Activated naive CD8-positive, alpha-beta T cell treated with anti-CD3 and anti-CD28 coated beads, Interleukin-2, amount 50 U/mL, for 24 hours (primary cell): ENCODE measurements around the gene MAPRE3.
"Not testable (repeated sequence)": the region's sequence is repeated elsewhere in the genome, so short reads cannot be mapped to it uniquely, and the experiment has no call there.

Source experiments
- ATAC-seq: fragments of 150-1000 bp; cut with Tn5 transposase; one replicate; pipeline ENCODE4 v1.10.0; 2021
- DNase-seq: peaks from one replicate; pipeline ENCODE4 v3.0.0; 2021
- H3K27ac Mint-ChIP-seq: one replicate; pipeline ENCODE4 v1.8.0; 2021; ENCODE audit warnings: mild to moderate bottlenecking, mixed read lengths
- H3K27me3 Mint-ChIP-seq: one replicate; pipeline ENCODE4 v1.8.0; 2021; ENCODE audit warnings: mixed read lengths
- H3K36me3 Mint-ChIP-seq: one replicate; pipeline ENCODE4 v1.8.0; 2021; ENCODE audit warnings: low read depth, mixed read lengths
- H3K4me1 Mint-ChIP-seq: one replicate; pipeline ENCODE4 v1.8.0; 2021; ENCODE audit warnings: mixed read lengths
- H3K4me3 Mint-ChIP-seq: one replicate; pipeline ENCODE4 v1.8.0; 2021; ENCODE audit warnings: mild to moderate bottlenecking, moderate library complexity, mixed read lengths
- H3K9me3 Mint-ChIP-seq: one replicate; pipeline ENCODE4 v1.8.0; 2021; ENCODE audit warnings: mixed read lengths

Gene MAPRE3

GRCh38 chr2:26970244-26970927, at the start of gene MAPRE3:
TSS of gene MAPRE3 (plus strand) at chr2:26970637. CDS start at chr2:27022219, 51,582 bp downstream.
- peak; percentile 88 for ATAC-seq
- Mint-ChIP-seq H3K36me3 (no peaks in the 10 kb centered on the region), H3K4me1 (peaks cover 17% of the 10 kb centered on the region), H3K4me3 (peak within 1 kb of the TSS; percentile 75), H3K27me3 (peaks cover 21% of the 10 kb centered on the region), H3K9me3 (no peaks in the 10 kb centered on the region), H3K27ac (peak within 1 kb of the TSS; percentile 53)
- DNase-seq = peak; percentile 81

GRCh38 chr2:26921323-26921722, 49.1 kb upstream of the MAPRE3 start:
- ATAC-seq = no peak
- Mint-ChIP-seq H3K4me3 (no peak overlapping the region), H3K9me3 (no peaks in the 10 kb centered on the region), H3K36me3 (no peaks in the 10 kb centered on the region), H3K27ac (no peak overlapping the region), H3K27me3 (peaks cover 26% of the 10 kb centered on the region), H3K4me1 (peaks cover 8% of the 10 kb centered on the region)
- DNase-seq = no peak

- DNase-seq = peak; percentile 43
- no peaks in the 10 kb centered on the region for H3K36me3 Mint-ChIP-seq
- no peaks in the 10 kb centered on the region for H3K9me3 Mint-ChIP-seq
- no peak overlapping the region for H3K4me3 Mint-ChIP-seq
- peaks cover 8% of the 10 kb centered on the region for H3K4me1 Mint-ChIP-seq
- peak; percentile 91 for ATAC-seq
- no peak overlapping the region for H3K27ac Mint-ChIP-seq
- peaks cover 26% of the 10 kb centered on the region for H3K27me3 Mint-ChIP-seq
Measured at GRCh38 chr2:26922405-26923188, 47.8 kb upstream of the MAPRE3 start.

DNA sequence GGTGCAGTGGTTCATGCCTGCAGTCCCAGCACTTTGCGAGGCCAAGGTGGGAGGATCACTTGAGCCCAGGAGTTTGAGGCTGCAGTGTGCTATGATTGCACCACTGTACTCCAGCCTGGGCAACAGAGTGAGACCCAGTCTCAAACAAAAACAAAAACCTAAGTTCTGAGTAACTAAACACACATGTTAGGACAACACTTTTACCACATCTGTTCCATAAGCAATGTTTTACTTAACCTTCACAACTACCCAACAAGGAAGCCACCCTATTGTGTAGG, 47.3 kb upstream of the MAPRE3 start:
- ATAC-seq, DNase-seq, H3K4me3 Mint-ChIP-seq, H3K9me3 Mint-ChIP-seq, H3K4me1 Mint-ChIP-seq, H3K36me3 Mint-ChIP-seq, H3K27ac Mint-ChIP-seq: not testable (repeated sequence)
- peaks cover 26% of the 10 kb centered on the region for H3K27me3 Mint-ChIP-seq

DNA sequence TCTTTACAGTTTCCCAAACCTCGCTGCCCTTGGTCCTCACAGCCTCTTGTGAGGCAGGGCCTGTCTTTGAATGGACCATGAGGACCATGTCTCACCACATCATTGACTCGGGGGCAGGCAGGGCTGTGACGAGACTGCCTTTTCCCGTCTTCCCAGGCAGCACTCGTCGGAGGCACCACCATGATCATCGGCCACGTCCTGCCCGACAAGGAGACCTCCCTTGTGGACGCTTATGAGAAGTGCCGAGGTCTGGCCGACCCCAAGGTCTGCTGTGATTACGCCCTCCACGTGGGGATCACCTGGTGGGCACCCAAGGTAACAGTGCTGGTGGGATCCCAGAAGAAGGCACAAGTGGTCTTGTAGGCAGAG, 45.7 kb upstream of the MAPRE3 start:
- Mint-ChIP-seq H3K4me3 (no peak overlapping the region), H3K27ac (no peak overlapping the region), H3K4me1 (peaks cover 8% of the 10 kb centered on the region), H3K27me3 (peaks cover 28% of the 10 kb centered on the region), H3K9me3 (no peaks in the 10 kb centered on the region), H3K36me3 (no peaks in the 10 kb centered on the region)
- DNase-seq (no peak), ATAC-seq (no peak)

DNA sequence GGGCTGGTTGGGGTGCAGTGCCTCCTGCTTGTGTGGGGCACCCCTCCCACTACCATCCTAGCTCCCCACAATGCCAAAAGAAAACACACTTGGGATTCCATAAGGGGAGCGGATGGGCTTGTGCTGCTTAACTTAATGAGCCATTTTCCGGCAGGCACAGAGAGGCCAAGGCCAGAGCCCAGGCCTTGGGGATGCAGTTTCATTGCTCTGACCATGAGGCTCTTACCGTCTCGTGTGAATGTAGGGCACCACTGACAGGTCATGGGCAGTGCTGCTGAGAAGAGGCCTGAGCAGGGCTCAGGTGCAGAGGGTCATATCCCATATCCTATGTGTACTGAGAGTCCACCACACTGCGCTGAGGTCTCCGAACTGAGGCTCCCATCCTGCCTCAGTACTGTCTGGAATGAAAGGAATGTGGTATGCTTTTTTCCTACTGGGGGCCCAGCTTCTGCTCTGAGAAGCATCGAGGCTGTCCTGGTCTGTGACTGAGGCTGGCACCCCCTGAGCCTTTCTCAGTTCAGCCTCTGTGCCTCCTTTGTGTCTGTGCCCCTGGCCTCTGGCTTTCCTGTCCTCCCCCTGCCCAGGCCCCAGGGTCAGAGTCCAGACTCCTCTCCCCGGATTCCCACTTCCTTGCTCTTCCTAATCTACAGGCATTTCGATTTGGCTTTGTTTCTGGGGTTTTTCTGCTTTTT, 45.2 kb upstream of the MAPRE3 start:
- H3K27ac Mint-ChIP-seq = no peak overlapping the region
- H3K36me3 Mint-ChIP-seq = no peaks in the 10 kb centered on the region
- DNase-seq (no peak), ATAC-seq (no peak)
- H3K4me1 Mint-ChIP-seq = peaks cover 8% of the 10 kb centered on the region
- no peak overlapping the region for H3K4me3 Mint-ChIP-seq
- no peaks in the 10 kb centered on the region for H3K9me3 Mint-ChIP-seq
- peaks cover 28% of the 10 kb centered on the region for H3K27me3 Mint-ChIP-seq

DNA sequence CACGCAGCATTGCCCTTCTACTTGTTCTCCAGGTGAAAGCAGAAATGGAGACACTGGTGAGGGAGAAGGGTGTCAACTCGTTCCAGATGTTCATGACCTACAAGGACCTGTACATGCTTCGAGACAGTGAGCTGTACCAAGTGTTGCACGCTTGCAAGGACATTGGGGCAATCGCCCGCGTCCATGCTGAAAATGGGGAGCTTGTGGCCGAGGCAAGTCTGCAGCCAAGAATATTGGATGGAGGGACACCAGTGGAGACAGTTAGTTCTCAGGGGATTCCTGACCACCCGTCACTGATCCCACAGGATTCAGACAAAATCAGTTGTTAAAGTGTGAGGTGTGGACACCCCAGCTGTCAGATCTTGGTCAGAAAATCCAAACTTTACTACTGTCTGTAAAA, 43.2 kb upstream of the MAPRE3 start:
- ATAC-seq = no peak
- DNase-seq = no peak
- Mint-ChIP-seq H3K27ac (no peak overlapping the region), H3K4me3 (no peak overlapping the region), H3K9me3 (no peaks in the 10 kb centered on the region), H3K36me3 (no peaks in the 10 kb centered on the region), H3K4me1 (peaks cover 8% of the 10 kb centered on the region), H3K27me3 (peaks cover 14% of the 10 kb centered on the region)

DNA sequence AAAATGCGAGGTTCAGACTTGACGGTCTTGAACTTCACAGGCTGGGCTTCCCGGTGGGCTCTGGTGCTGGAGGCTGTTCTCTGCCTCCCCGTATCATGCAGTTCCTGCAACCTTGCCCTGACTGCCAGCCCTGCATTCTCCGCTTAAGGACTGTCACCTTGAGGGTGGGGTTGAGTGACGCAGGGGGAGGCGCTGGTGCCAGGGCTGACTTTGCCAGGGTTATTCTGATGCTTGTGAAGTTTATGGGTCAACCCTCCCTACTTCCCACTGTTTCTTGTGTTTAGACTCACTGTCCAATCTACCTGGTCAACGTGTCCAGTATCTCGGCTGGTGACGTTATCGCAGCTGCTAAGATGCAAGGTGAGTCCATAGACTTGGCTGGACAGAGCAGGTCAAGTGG, 37.5 kb upstream of the MAPRE3 start:
- peaks cover 4% of the 10 kb centered on the region for H3K27me3 Mint-ChIP-seq
- no peak for ATAC-seq
- no peak overlapping the region for H3K27ac Mint-ChIP-seq

DNA sequence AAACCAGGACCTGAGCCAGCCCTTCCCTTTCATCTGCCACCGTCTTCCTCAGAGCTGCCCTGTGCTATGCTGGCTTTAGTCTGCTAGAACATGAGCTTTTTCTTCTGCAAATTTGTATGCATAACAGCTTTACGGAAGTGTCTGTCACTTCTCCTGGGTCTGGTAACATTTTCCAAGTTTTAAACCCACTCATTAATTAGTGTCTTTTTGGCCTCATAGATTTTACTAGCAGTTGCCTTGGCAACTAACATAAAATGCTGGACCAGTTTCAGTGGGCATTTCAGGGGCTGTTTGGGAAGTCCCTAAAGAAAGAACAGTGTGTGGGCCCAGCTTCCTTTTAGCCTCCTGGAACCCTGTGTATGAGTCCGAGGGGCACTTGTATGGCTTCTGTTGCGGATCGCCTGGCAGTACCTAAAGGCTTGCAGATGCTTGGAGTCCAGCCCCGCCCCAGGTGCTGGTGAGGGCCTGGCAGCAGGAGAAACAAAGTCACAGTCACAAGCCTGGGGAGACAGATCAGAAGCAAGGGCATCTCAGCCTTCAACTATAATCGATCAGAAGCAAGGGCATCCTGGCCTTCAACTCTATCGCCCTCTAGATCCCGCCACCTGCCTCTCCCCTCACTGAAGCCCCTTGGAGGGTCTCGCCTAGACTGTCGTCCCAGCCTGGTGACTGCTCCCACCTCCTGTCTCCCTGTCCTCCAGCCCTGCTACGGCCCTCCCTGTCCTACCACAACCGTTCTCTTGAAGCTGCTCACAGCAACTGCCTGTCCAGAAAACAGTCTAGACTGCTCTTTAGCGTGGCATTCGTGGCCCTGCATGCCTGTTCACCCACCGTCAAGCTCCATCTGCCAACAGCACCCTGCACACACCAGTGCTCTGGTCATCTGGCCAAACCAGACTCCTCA, 36.8 kb upstream of the MAPRE3 start:
- Mint-ChIP-seq H3K4me3 (no peak overlapping the region), H3K27me3 (peaks cover 4% of the 10 kb centered on the region), H3K4me1 (no peaks in the 10 kb centered on the region), H3K36me3 (no peaks in the 10 kb centered on the region), H3K27ac (no peak overlapping the region), H3K9me3 (no peaks in the 10 kb centered on the region)
- DNase-seq (no peak), ATAC-seq (no peak)

More for the DNA sequence above, 37.5 kb upstream of the MAPRE3 start:
- no peaks in the 10 kb centered on the region for H3K9me3 Mint-ChIP-seq
- H3K4me3 Mint-ChIP-seq = no peak overlapping the region
- no peak for DNase-seq
- no peaks in the 10 kb centered on the region for H3K4me1 Mint-ChIP-seq
- H3K36me3 Mint-ChIP-seq = no peaks in the 10 kb centered on the region

GRCh38 chr2:26934335-26934724, 36.1 kb upstream of the MAPRE3 start:
- H3K9me3 Mint-ChIP-seq = no peaks in the 10 kb centered on the region
- no peak overlapping the region for H3K27ac Mint-ChIP-seq
- ATAC-seq = no peak

GRCh38 chr2:26934985-26935384, 35.5 kb upstream of the MAPRE3 start:
- ATAC-seq = no peak
- DNase-seq = no peak
- Mint-ChIP-seq H3K4me3 (no peak overlapping the region), H3K4me1 (no peaks in the 10 kb centered on the region), H3K36me3 (no peaks in the 10 kb centered on the region), H3K27me3 (peaks cover 2% of the 10 kb centered on the region), H3K9me3 (no peaks in the 10 kb centered on the region), H3K27ac (no peak overlapping the region)

More at GRCh38 chr2:26934335-26934724, 36.1 kb upstream of the MAPRE3 start:
- H3K4me3 Mint-ChIP-seq = no peak overlapping the region
- H3K27me3 Mint-ChIP-seq = peaks cover 4% of the 10 kb centered on the region
- H3K36me3 Mint-ChIP-seq = no peaks in the 10 kb centered on the region
- DNase-seq = no peak
- no peaks in the 10 kb centered on the region for H3K4me1 Mint-ChIP-seq

GRCh38 chr2:26936855-26937254, 33.6 kb upstream of the MAPRE3 start:
- Mint-ChIP-seq H3K4me1 (no peaks in the 10 kb centered on the region), H3K9me3 (no peaks in the 10 kb centered on the region), H3K27ac (no peak overlapping the region), H3K4me3 (no peak overlapping the region), H3K36me3 (no peaks in the 10 kb centered on the region), H3K27me3 (no peaks in the 10 kb centered on the region)
- DNase-seq (no peak), ATAC-seq (no peak)

DNA sequence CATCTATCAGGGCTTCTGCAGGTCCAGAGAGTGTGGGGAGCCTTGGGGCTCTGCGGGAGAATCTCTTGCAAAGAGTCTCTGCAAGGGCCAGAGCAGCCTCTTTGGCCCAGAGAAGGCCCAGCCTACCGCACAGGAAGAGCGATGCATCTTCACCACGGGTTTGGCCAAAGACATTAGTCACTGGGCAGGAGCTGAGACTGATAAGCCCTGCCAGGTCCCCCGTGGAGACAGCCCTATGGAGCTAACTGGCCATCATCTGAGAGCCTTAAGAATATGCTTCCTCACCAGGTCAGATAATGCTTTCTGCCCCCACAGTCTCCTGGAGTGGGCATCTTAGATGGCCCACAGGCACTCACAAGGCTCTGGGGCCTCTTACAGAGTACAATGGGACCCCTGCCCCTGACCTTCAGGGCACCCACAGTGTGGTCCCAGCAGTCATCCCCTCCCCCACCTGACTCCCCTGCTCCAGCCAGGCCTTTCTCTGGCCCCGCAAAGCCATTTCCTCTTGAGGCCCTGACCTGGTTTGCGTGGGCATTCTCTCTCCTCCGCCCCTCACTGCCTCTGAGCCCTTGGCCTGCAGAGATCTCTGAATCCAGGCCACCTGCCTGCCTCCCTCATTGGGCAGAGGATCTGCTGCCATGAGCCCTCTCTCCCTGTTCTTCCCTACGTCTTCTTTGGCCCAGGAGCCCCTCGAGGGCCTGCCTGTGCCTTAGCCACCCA, 31.9 kb upstream of the MAPRE3 start:
- Mint-ChIP-seq H3K9me3 (no peaks in the 10 kb centered on the region), H3K27ac (no peak overlapping the region), H3K4me3 (no peak overlapping the region), H3K4me1 (no peaks in the 10 kb centered on the region), H3K27me3 (peaks cover 7% of the 10 kb centered on the region), H3K36me3 (no peaks in the 10 kb centered on the region)
- DNase-seq (no peak), ATAC-seq (no peak)

GRCh38 chr2:26940001-26940400, 30.4 kb upstream of the MAPRE3 start:
- H3K4me3 Mint-ChIP-seq = no peak overlapping the region
- no peaks in the 10 kb centered on the region for H3K9me3 Mint-ChIP-seq
- H3K27me3 Mint-ChIP-seq = peaks cover 9% of the 10 kb centered on the region
- DNase-seq (no peak), ATAC-seq (no peak)
- H3K36me3 Mint-ChIP-seq = no peaks in the 10 kb centered on the region
- H3K4me1 Mint-ChIP-seq = no peaks in the 10 kb centered on the region
- no peak overlapping the region for H3K27ac Mint-ChIP-seq
